Calu3 (cell line): ENCODE data around the gene NXN. TPM values are rescaled to one million over a fixed set of nuclear protein-coding genes. Genes with fewer than 3 reads are reported as not detected.

Experiments used
- BruUV-seq: library from RNA; stranded (reverse); fragments of 400-500 nt; replicated peaks from 2 replicates; lab custom pipeline; 2021; lab: Mats Ljungman, UMichigan
- CTCF ChIA-PET: fragments of 300-600 bp; sonication (Branson Sonifier 250); formaldehyde crosslinking; loops from one replicate; lab custom pipeline; 2022; ENCODE audit warnings: antibody characterized with exemption; lab: Charles Lee
- DNase-seq: peaks from one replicate; pipeline ENCODE4 v3.0.0; 2022
- H3K27ac Mint-ChIP-seq: one replicate; pipeline ENCODE4 v1.8.0; 2022; ENCODE audit warnings: mixed read lengths; ENCODE audit not compliant: unreplicated experiment
- H3K27me3 Mint-ChIP-seq: one replicate; pipeline ENCODE4 v1.8.0; 2022; ENCODE audit warnings: mixed read lengths; ENCODE audit not compliant: unreplicated experiment
- H3K36me3 Mint-ChIP-seq: one replicate; pipeline ENCODE4 v1.8.0; 2022; ENCODE audit warnings: mild to moderate bottlenecking, moderate library complexity, mixed read lengths; ENCODE audit not compliant: insufficient read depth, unreplicated experiment
- H3K4me1 Mint-ChIP-seq: one replicate; pipeline ENCODE4 v1.8.0; 2022; ENCODE audit warnings: mild to moderate bottlenecking, low read depth, mixed read lengths; ENCODE audit not compliant: unreplicated experiment
- H3K4me3 Mint-ChIP-seq: one replicate; pipeline ENCODE4 v1.8.0; 2022; ENCODE audit warnings: mild to moderate bottlenecking, low read depth, moderate library complexity, mixed read lengths; ENCODE audit not compliant: unreplicated experiment
- H3K9me3 Mint-ChIP-seq: one replicate; pipeline ENCODE4 v1.8.0; 2022; ENCODE audit warnings: low read depth, mixed read lengths; ENCODE audit not compliant: unreplicated experiment
- intact Hi-C: fragments of 100-400 bp; cut with micrococcal nuclease; formaldehyde crosslinking; loops from one replicate; pipeline ENCODE4 v1.10.0; 2022; ENCODE audit not compliant: unreplicated experiment
- total RNA-seq: library from RNA; stranded (reverse); gene quantifications from 2 replicates; pipeline ENCODE4 v1.2.3, GENCODE V29; 2022
- TF ChIP-seq, protein P1 (sequence below): fragments of 200-600 bp; IDR thresholded peaks from one replicate; pipeline ENCODE4 v1.8.0; 2022; ENCODE audit warnings: antibody characterized with exemption; ENCODE audit not compliant: unreplicated experiment

Gene NXN
- total RNA-seq, 1 experiment from 2014 or later: 1.8 TPM

DNA sequence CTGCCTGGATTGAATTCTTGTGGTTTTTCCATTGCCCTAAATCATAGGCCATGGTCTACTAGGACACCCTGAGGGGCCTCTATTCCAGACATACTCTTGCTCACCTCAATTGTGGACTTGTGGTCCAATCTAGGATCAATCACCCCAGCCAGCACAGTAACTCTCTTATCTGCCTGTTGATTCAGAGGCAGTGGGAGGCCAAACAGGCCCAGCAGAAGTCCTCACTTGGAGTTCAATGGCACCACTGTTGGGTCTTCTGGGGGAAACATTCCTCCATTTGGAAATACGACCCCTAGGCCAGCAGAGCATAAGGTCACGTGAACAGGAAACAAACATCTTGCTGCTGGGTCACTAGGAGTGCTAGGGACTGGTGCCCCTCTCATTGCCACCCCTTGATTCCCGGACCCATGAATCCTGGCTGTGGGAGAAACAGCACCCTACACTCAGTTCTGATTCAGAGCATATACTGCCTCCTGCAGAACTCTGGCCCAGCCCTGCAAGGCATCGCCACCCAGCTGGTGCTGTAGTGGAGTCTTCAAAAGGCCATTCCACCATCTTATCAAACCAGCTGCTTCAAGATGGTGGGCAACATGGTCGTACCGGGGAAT, 6.8 kb upstream of the NXN start:
- intact Hi-C loops: loop anchor here (10.0 kb wide), 1 partner anchor 112 kb away; no protein-coding TSS in a partner anchor
- H3K36me3 Mint-ChIP-seq: no peaks in the 10 kb centered on the region
- DNase-seq: no peak
- CTCF ChIA-PET: no interaction called here
- H3K27me3 Mint-ChIP-seq: no peaks in the 10 kb centered on the region
- H3K27ac Mint-ChIP-seq: no peak overlapping the region
- H3K4me1 Mint-ChIP-seq: no peaks in the 10 kb centered on the region
- H3K4me3 Mint-ChIP-seq: no peak overlapping the region
- H3K9me3 Mint-ChIP-seq: no peaks in the 10 kb centered on the region
- no TSS peak for BruUV-seq
- TF ChIP-seq, protein P1, sequence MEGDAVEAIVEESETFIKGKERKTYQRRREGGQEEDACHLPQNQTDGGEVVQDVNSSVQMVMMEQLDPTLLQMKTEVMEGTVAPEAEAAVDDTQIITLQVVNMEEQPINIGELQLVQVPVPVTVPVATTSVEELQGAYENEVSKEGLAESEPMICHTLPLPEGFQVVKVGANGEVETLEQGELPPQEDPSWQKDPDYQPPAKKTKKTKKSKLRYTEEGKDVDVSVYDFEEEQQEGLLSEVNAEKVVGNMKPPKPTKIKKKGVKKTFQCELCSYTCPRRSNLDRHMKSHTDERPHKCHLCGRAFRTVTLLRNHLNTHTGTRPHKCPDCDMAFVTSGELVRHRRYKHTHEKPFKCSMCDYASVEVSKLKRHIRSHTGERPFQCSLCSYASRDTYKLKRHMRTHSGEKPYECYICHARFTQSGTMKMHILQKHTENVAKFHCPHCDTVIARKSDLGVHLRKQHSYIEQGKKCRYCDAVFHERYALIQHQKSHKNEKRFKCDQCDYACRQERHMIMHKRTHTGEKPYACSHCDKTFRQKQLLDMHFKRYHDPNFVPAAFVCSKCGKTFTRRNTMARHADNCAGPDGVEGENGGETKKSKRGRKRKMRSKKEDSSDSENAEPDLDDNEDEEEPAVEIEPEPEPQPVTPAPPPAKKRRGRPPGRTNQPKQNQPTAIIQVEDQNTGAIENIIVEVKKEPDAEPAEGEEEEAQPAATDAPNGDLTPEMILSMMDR: no peak

GRCh38 chr17:983921-984320, 4.3 kb upstream of the NXN start:
- intact Hi-C loops: loop anchor here (10.0 kb wide), 1 partner anchor 109 kb away; no protein-coding TSS in a partner anchor
- no TSS peak for BruUV-seq
- Mint-ChIP-seq H3K4me1 (no peaks in the 10 kb centered on the region), H3K4me3 (no peak overlapping the region), H3K27ac (no peak overlapping the region), H3K36me3 (peaks cover 5% of the 10 kb centered on the region), H3K9me3 (no peaks in the 10 kb centered on the region), H3K27me3 (no peaks in the 10 kb centered on the region)
- CTCF ChIA-PET: no interaction called here
- TF ChIP-seq, protein P1: no peak
- DNase-seq: no peak

- TF ChIP-seq, protein P1: no peak
- Mint-ChIP-seq H3K36me3 (peaks cover 5% of the 10 kb centered on the region), H3K4me3 (peak overlapping the region; percentile 73), H3K4me1 (no peaks in the 10 kb centered on the region), H3K9me3 (no peaks in the 10 kb centered on the region), H3K27me3 (peaks cover 11% of the 10 kb centered on the region), H3K27ac (no peak overlapping the region)
- no peak for DNase-seq
- intact Hi-C loops: loop anchor here (1.0 to 10.0 kb wide), 2 partner anchors 106 to 186 kb away; no protein-coding TSS in a partner anchor
- no TSS peak for BruUV-seq
- CTCF ChIA-PET: interaction anchor here (0.7 to 1.1 kb wide), 6 partner anchors 15 to 266 kb away, joined by 3 to 12 read pairs (median 6); partner anchors contain the start of gene TIMM22
These were observed 1.7 kb upstream of the NXN start for GRCh38 chr17:981292-981658.

DNA sequence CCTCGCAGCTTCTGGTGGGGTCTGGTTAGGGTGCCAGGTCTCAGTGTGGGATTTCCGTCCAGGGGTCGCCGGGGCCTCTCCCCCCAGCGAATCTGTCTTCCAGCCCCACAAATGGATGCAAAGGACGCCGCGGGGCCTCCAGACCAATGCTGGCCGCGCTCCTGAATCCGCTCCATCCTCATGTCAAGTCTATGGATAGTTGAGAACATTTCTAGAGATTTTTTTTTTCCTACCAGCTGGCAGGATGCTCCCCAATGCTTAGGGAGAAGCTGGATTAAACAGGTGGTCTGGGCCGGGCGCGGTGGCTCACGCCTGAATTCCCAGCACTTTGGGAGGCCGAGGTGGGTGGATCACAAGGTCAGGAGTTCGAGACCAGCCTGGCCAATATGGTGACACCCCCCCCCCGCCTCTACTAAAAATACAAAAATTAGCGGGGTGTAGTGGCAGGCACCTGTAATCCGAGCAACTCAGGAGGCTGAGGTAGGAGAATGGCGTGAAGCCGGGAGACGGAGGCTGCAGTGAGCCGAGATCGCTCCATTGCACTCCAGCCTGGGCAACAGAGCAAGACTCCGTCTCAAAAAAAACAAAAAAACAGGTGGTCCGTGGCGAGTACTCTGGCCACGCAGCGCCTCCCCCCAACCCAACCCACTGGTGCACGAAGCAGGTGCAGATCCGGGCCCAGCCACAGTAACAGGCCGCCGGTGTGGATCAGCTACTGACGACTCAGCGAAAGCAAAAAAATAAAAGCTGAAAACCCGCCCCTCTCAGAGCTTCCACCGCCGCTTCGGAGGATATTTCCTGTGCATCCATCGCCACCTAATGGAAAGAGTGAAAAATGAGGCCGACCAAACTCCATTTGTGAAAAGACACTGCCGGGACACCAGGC, 1.1 kb upstream of the NXN start:
- peak overlapping the region; percentile 73 for H3K4me3 Mint-ChIP-seq
- peaks cover 11% of the 10 kb centered on the region for H3K27me3 Mint-ChIP-seq
- no TSS peak for BruUV-seq
- no peaks in the 10 kb centered on the region for H3K4me1 Mint-ChIP-seq
- no peaks in the 10 kb centered on the region for H3K9me3 Mint-ChIP-seq
- H3K27ac Mint-ChIP-seq: no peak overlapping the region
- CTCF ChIA-PET: interaction anchor here (0.7 to 1.1 kb wide), 8 partner anchors 16 to 265 kb away, joined by 3 to 12 read pairs (median 5); partner anchors contain the start of gene TIMM22
- intact Hi-C loops: loop anchor here (1.0 to 10.0 kb wide), 2 partner anchors 106 to 185 kb away; no protein-coding TSS in a partner anchor
- DNase-seq: peak; percentile 70
- H3K36me3 Mint-ChIP-seq: peaks cover 5% of the 10 kb centered on the region
- TF ChIP-seq, protein P1: peak; percentile 34
